ENCODE results near the gene PRICKLE1.

DNA sequence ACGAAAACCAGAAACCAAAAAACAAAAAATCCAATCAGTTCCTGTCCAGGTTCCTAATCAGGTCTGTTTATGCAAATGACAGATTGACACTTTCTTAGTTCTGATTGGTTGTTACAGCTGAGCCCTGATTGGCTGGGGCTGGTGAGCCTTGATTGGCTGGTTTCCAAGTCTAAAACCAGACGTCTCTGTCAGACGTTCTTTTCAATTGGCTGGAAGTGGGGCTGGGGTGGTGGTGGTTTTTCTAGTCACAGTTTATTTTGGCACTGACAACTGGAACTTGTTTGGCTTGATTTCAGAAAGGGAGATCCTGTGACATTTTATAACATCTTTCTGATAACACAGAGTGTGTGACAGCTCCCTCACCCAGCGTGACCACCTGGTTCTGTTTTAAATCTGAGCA lies 36.1 kb upstream of the PRICKLE1 start:
- TF ChIP-seq, protein P1, sequence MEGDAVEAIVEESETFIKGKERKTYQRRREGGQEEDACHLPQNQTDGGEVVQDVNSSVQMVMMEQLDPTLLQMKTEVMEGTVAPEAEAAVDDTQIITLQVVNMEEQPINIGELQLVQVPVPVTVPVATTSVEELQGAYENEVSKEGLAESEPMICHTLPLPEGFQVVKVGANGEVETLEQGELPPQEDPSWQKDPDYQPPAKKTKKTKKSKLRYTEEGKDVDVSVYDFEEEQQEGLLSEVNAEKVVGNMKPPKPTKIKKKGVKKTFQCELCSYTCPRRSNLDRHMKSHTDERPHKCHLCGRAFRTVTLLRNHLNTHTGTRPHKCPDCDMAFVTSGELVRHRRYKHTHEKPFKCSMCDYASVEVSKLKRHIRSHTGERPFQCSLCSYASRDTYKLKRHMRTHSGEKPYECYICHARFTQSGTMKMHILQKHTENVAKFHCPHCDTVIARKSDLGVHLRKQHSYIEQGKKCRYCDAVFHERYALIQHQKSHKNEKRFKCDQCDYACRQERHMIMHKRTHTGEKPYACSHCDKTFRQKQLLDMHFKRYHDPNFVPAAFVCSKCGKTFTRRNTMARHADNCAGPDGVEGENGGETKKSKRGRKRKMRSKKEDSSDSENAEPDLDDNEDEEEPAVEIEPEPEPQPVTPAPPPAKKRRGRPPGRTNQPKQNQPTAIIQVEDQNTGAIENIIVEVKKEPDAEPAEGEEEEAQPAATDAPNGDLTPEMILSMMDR (IDR thresholded peaks at IDR 0.05; ENCODE audit: low read length), result no peak
- no peak for TF ChIP-seq EZH2 (IDR thresholded peaks at IDR 0.05; ENCODE audit: borderline replicate concordance, low read length)

Measured in OCI-LY1 (cell line).